OCI-LY3 (cell line): ENCODE measurements around the gene TRIM63.

ENCODE experiments used
- H2AFZ ChIP-seq: fragments of 200-600, 300-600 bp; shearing (Covaris generic); 2 replicates; pipeline ENCODE4 v1.6.0; 2014; ENCODE audit warnings: antibody characterized with exemption, low read depth, low read length
- H3K27ac ChIP-seq: fragments of 200-600, 300-600 bp; sonication (generic); 2 replicates; pipeline ENCODE4 v1.5.1; 2014; ENCODE audit warnings: mild to moderate bottlenecking, low read length, moderate library complexity, mixed read lengths
- H3K27me3 ChIP-seq: fragments of 200-600, 300-600 bp; sonication (generic); 2 replicates; pipeline ENCODE4 v1.6.1; 2014; ENCODE audit warnings: low read depth, low read length, mixed read lengths
- H3K36me3 ChIP-seq: fragments of 200-600, 300-600 bp; sonication (generic); replicated peaks from 2 replicates; pipeline ENCODE3; 2014; ENCODE audit warnings: low read depth, low read length, mixed read lengths
- H3K4me1 ChIP-seq: fragments of 300-600, 200-600 bp; sonication (generic); 2 replicates; pipeline ENCODE4 v1.6.1; 2014; ENCODE audit warnings: low read length, mixed read lengths
- H3K4me2 ChIP-seq: fragments of 200-600, 300-600 bp; sonication (generic); 2 replicates; pipeline ENCODE4 v1.6.1; 2014; ENCODE audit warnings: low read length, mixed read lengths
- H3K4me3 ChIP-seq: fragments of 300-600, 200-600 bp; sonication (generic); 2 replicates; pipeline ENCODE4 v1.5.1; 2014; ENCODE audit warnings: antibody characterized with exemption, mild to moderate bottlenecking, low read length, moderate library complexity
- H3K79me2 ChIP-seq: fragments of 300-600, 200-600 bp; shearing (Covaris generic); 2 replicates; pipeline ENCODE4 v1.6.1; 2014; ENCODE audit warnings: mild to moderate bottlenecking, low read length, mixed read lengths
- H3K9ac ChIP-seq: fragments of 300-600, 200-600 bp; shearing (Covaris generic); 2 replicates; pipeline ENCODE4 v1.6.0; 2014; ENCODE audit warnings: mild to moderate bottlenecking, low read length, moderate library complexity
- H3K9me3 ChIP-seq: fragments of 200-600, 300-600 bp; shearing (Covaris generic); 2 replicates; pipeline ENCODE4 v1.6.1; 2014; ENCODE audit warnings: low read length, mixed read lengths; ENCODE audit not compliant: insufficient read depth
- H4K20me1 ChIP-seq: fragments of 200-600, 300-600 bp; sonication (generic); 2 replicates; pipeline ENCODE4 v1.6.1; 2016; ENCODE audit warnings: low read length, mixed read lengths; ENCODE audit not compliant: insufficient read depth
- EZH2phosphoT487 ChIP-seq: fragments of 200-600 bp; shearing (Covaris generic); IDR thresholded peaks from 2 replicates; pipeline ENCODE4 v1.6.1; 2018; ENCODE audit warnings: antibody characterized with exemption, mixed run types, low read depth
- TF ChIP-seq, protein P1 (sequence below): fragments of 200-600, 300-600 bp; sonication (generic); IDR thresholded peaks from 2 replicates; pipeline ENCODE4 v1.5.1; 2014; ENCODE audit warnings: antibody characterized with exemption, low read length, low read depth

Gene TRIM63

DNA sequence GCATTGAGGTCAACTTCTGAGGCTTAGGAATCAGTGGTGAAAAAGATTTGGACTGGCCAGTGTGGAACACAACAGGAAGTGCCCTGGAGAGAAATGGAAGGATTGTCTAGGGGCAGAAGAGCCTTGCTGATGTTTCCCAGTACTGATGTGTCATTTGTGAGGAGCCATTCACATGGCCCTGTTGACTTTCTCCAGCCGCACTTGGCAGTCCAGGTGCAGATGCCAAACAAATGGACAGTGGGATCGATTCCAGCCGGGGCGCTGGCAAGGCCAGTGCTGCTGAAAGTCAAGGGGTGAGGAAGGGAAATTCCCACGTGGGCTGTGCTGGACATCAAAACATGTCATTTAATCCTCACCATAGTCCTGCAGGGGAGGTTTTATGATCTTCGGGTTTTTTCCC lies 4.9 kb upstream of the TRIM63 start:
- no peaks in the 10 kb centered on the region for H3K36me3 ChIP-seq
- no peaks in the 10 kb centered on the region for H3K79me2 ChIP-seq
- H3K27me3 ChIP-seq = 0 out of 2 replicates have a peak, but pooled peaks cover 4% of the 10 kb centered on the region
- no peak overlapping the region for H3K27ac ChIP-seq
- H3K9ac ChIP-seq = no peak overlapping the region
- no peak overlapping the region for H3K4me3 ChIP-seq
- no peaks in the 10 kb centered on the region for H3K4me1 ChIP-seq
- H3K9me3 ChIP-seq = no peaks in the 10 kb centered on the region
- H3K4me2 ChIP-seq = no peak overlapping the region
- TF ChIP-seq EZH2phosphoT487 = no peak
- TF ChIP-seq, protein P1, sequence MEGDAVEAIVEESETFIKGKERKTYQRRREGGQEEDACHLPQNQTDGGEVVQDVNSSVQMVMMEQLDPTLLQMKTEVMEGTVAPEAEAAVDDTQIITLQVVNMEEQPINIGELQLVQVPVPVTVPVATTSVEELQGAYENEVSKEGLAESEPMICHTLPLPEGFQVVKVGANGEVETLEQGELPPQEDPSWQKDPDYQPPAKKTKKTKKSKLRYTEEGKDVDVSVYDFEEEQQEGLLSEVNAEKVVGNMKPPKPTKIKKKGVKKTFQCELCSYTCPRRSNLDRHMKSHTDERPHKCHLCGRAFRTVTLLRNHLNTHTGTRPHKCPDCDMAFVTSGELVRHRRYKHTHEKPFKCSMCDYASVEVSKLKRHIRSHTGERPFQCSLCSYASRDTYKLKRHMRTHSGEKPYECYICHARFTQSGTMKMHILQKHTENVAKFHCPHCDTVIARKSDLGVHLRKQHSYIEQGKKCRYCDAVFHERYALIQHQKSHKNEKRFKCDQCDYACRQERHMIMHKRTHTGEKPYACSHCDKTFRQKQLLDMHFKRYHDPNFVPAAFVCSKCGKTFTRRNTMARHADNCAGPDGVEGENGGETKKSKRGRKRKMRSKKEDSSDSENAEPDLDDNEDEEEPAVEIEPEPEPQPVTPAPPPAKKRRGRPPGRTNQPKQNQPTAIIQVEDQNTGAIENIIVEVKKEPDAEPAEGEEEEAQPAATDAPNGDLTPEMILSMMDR = no peak
- no peaks in the 10 kb centered on the region for H4K20me1 ChIP-seq
- no peak overlapping the region for H2AFZ ChIP-seq

DNA sequence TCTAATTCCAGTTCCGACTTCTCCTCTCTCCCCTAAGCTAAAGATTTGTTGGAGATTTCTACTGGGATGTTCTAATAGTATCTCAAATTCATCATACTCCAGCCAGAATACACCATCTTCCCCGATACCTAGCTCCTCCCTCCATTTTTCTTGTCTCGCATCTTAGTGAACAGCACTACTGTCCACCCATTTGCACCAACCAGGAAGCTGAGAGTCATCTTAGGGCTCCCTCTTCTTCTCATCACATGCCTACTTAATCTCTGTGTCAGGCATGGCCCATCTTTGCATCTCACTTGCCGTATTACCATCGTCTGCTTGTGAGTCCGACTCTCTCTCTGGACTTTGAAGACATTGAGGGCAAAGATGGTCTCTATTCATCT lies 3.5 kb upstream of the TRIM63 start:
- H3K27me3 ChIP-seq = 0 out of 2 replicates have a peak, but pooled peaks cover 4% of the 10 kb centered on the region
- H3K9ac ChIP-seq = no peak overlapping the region
- H3K4me3 ChIP-seq = no peak overlapping the region
- H3K79me2 ChIP-seq = no peaks in the 10 kb centered on the region
- H3K27ac ChIP-seq = no peak overlapping the region
- H2AFZ ChIP-seq = no peak overlapping the region
- H3K36me3 ChIP-seq = no peaks in the 10 kb centered on the region
- no peak overlapping the region for H3K4me2 ChIP-seq
- no peak for TF ChIP-seq EZH2phosphoT487
- no peaks in the 10 kb centered on the region for H4K20me1 ChIP-seq
- H3K4me1 ChIP-seq = no peaks in the 10 kb centered on the region
- H3K9me3 ChIP-seq = no peaks in the 10 kb centered on the region

DNA sequence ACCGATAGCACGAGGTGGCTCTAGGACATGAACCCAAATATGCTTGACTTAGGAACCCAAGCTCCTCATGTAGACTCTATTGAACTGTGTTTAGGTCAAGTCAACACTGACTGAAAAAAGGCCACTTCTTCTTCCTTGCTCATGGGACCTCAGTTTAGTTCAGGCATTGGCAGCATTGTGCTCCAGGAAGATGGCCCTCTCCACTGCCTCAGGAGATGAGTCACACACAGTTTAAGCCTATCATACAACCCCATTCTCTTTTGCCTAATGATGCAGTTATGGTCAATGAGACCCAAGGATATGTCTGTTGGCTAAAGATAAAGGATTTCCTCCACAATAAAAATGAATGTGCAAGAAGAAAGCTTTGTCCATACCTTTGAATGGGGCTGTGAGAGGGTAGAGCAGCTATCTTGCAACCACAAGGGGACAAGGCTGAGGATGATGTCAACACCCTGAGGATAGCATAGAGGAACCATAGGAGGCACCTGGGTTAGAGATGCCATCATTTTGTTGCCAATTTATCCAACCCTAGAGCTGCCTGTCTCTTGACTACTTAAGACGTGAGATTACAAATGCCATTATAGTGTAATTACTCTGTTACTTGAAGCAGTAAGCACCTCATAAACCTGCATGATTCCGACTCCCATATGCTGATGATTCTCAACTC lies 3.0 kb upstream of the TRIM63 start:
- Histone ChIP-seq H3K4me1 (no peaks in the 10 kb centered on the region), H3K9ac (no peak overlapping the region), H3K36me3 (no peaks in the 10 kb centered on the region), H2AFZ (no peak overlapping the region), H3K4me3 (no peak overlapping the region), H3K4me2 (no peak overlapping the region), H4K20me1 (no peaks in the 10 kb centered on the region), H3K27me3 (0 out of 2 replicates have a peak, but pooled peaks cover 4% of the 10 kb centered on the region), H3K79me2 (no peaks in the 10 kb centered on the region), H3K9me3 (no peaks in the 10 kb centered on the region), H3K27ac (no peak overlapping the region)
- no peak for TF ChIP-seq EZH2phosphoT487
- TF ChIP-seq, protein P1 = no peak

DNA sequence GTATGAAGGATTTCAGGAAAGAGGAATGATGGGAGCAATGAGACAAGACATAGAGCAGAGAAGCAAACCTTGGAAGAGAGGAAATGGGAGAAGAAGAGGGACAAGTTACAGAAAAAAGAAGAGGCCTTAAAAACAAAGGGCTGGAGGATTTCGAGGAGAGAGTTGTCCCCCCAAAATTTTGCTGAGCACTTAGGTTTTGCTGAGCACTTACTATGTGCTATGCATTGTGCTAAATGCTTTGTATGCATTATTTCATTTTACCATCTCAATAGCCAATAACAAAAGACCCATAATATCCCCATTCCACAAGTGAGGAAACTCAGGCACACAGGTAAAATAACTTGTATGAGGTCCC lies 2.5 kb upstream of the TRIM63 start:
- Histone ChIP-seq H3K4me2 (no peak overlapping the region), H2AFZ (no peak overlapping the region), H4K20me1 (no peaks in the 10 kb centered on the region), H3K4me1 (no peaks in the 10 kb centered on the region), H3K36me3 (no peaks in the 10 kb centered on the region), H3K4me3 (no peak overlapping the region), H3K9me3 (no peaks in the 10 kb centered on the region), H3K9ac (no peak overlapping the region), H3K27ac (no peak overlapping the region), H3K79me2 (no peaks in the 10 kb centered on the region), H3K27me3 (0 out of 2 replicates have a peak, but pooled peaks cover 4% of the 10 kb centered on the region)
- TF ChIP-seq EZH2phosphoT487 = no peak
- TF ChIP-seq, protein P1 = no peak

DNA sequence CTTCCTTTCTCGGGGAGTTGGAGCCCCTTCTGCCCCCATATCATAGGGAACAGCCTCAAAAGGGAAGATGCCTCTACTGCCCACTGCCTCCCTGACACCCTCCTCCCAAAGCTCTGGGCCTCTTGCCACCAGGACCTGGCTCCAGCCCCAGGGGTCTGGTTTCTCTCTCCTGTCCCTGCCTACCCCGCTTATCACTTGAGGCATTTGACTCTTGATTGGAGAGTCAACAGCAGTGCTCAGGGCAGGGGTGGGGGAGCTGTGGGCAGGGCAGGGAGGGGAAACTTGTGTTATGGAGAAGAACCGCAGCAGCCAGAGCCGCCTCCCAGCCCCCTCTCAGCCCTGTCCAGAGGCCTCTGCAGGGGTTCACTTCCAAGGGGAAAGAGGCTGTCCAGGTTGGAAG lies 573 bp downstream of the TRIM63 start:
- H4K20me1 ChIP-seq = no peaks in the 10 kb centered on the region
- TF ChIP-seq EZH2phosphoT487 = no peak
- TF ChIP-seq, protein P1 = no peak

More for the DNA sequence above, 573 bp downstream of the TRIM63 start:
- Histone ChIP-seq H3K9me3 (no peaks in the 10 kb centered on the region), H3K4me1 (no peaks in the 10 kb centered on the region), H3K4me2 (no peak overlapping the region), H3K27me3 (0 out of 2 replicates have a peak, but pooled peaks cover 4% of the 10 kb centered on the region), H3K79me2 (no peaks in the 10 kb centered on the region), H3K9ac (no peak overlapping the region), H2AFZ (no peak overlapping the region), H3K4me3 (no peak overlapping the region), H3K36me3 (no peaks in the 10 kb centered on the region), H3K27ac (no peak overlapping the region)
